Neural cell (in vitro differentiated cells): ENCODE measurements around the gene BNIP5. TPM values are rescaled to one million over a fixed set of nuclear protein-coding genes. Genes with fewer than 3 reads are reported as not detected.

Experiments
- H2AFZ ChIP-seq: fragments of 200-600, 300-800 bp; sonication (generic), shearing (Covaris generic); 2 replicates; pipeline ENCODE4 v1.6.0; 2014; ENCODE audit warnings: low read depth, mild to moderate bottlenecking, antibody characterized with exemption, low read length, moderate library complexity
- H3F3A ChIP-seq: fragments of 200-600 bp; shearing (Covaris generic); 2 replicates; pipeline ENCODE4 v1.6.1; 2016; ENCODE audit warnings: mild to moderate bottlenecking, moderate library complexity, mixed read lengths, antibody characterized with exemption, low read length; ENCODE audit not compliant: insufficient read depth, poor library complexity, severe bottlenecking
- H3K27ac ChIP-seq: fragments of 200-600, 300-800 bp; sonication (generic), shearing (Covaris generic); 2 replicates; pipeline ENCODE4 v1.5.1; 2014; ENCODE audit warnings: mild to moderate bottlenecking, low read length, moderate library complexity
- H3K27me3 ChIP-seq: fragments of 300-800, 200-600 bp; sonication (generic), shearing (Covaris generic); 2 replicates; pipeline ENCODE4 v1.6.0; 2014; ENCODE audit warnings: mild to moderate bottlenecking, low read depth, low read length, moderate library complexity; ENCODE audit not compliant: insufficient read depth
- H3K36me3 ChIP-seq: fragments of 300-800, 200-600 bp; sonication (generic), shearing (Covaris generic); 2 replicates; pipeline ENCODE4 v1.5.1; 2014; ENCODE audit warnings: mild to moderate bottlenecking, antibody characterized with exemption, low read length, moderate library complexity; ENCODE audit not compliant: insufficient read depth
- H3K4me2 ChIP-seq: fragments of 300-800, 200-600 bp; sonication (generic), shearing (Covaris generic); 2 replicates; pipeline ENCODE4 v1.6.0; 2014; ENCODE audit warnings: mild to moderate bottlenecking, low read length
- H3K4me3 ChIP-seq: fragments of 300-800, 200-600 bp; sonication (generic), shearing (Covaris generic); 2 replicates; pipeline ENCODE4 v1.5.1; 2014; ENCODE audit warnings: mild to moderate bottlenecking, low read length, moderate library complexity
- H3K79me2 ChIP-seq: fragments of 200-600 bp; shearing (Covaris generic); replicated peaks from 2 replicates; pipeline ENCODE4 v1.6.0; 2014; ENCODE audit warnings: mild to moderate bottlenecking, low read length, moderate library complexity; ENCODE audit not compliant: insufficient read depth
- H3K9ac ChIP-seq: fragments of 300-800, 200-600 bp; sonication (generic), shearing (Covaris generic); 2 replicates; pipeline ENCODE4 v1.6.1; 2016; ENCODE audit warnings: mild to moderate bottlenecking, low read length, mixed read lengths
- H3K9me2 ChIP-seq: fragments of 200-600 bp; shearing (Covaris generic); 2 replicates; pipeline ENCODE4 v1.6.1; 2016; ENCODE audit warnings: mild to moderate bottlenecking, low read length, mixed read lengths; ENCODE audit not compliant: insufficient read depth
- H3K9me3 ChIP-seq: fragments of 200-600, 300-800 bp; sonication (generic), shearing (Covaris generic); 2 replicates; pipeline ENCODE4 v1.6.1; 2016; ENCODE audit warnings: mild to moderate bottlenecking, mixed run types, low read length, moderate library complexity, mixed read lengths
- H4K20me1 ChIP-seq: fragments of 200-600 bp; shearing (Covaris generic); 2 replicates; pipeline ENCODE4 v1.6.1; 2016; ENCODE audit warnings: mild to moderate bottlenecking, mixed run types; ENCODE audit not compliant: insufficient read depth
- EP300 ChIP-seq: fragments of 450-650 bp; conservative IDR thresholded peaks from 2 replicates; pipeline ENCODE4 v1.6.1; 2014; ENCODE audit warnings: antibody characterized with exemption, mild to moderate bottlenecking, moderate library complexity; ENCODE audit not compliant: poor library complexity, severe bottlenecking
- EZH2 ChIP-seq: fragments of 200-600, 300-800 bp; shearing (Covaris generic), sonication (generic); IDR thresholded peaks from 2 replicates; pipeline ENCODE4 v1.6.1; 2014; ENCODE audit warnings: antibody characterized with exemption, low read length, borderline replicate concordance, mild to moderate bottlenecking; ENCODE audit not compliant: insufficient read depth, poor library complexity, severe bottlenecking
- MXI1 ChIP-seq: fragments of 450-650 bp; conservative IDR thresholded peaks from 2 replicates; pipeline ENCODE4 v1.6.1; 2014; ENCODE audit warnings: antibody characterized with exemption, mild to moderate bottlenecking; ENCODE audit not compliant: poor library complexity, severe bottlenecking
- POLR2AphosphoS5 ChIP-seq: IDR thresholded peaks from 2 replicates; pipeline ENCODE4 v1.6.1; 2012
- RAD21 ChIP-seq: fragments of 450-650 bp; conservative IDR thresholded peaks from 2 replicates; pipeline ENCODE4 v1.6.1; 2014; ENCODE audit warnings: antibody characterized with exemption, mild to moderate bottlenecking, moderate library complexity
- SMC3 ChIP-seq: fragments of 450-650 bp; conservative IDR thresholded peaks from 2 replicates; pipeline ENCODE4 v1.6.1; 2014; ENCODE audit warnings: antibody characterized with exemption, mild to moderate bottlenecking, moderate library complexity; ENCODE audit not compliant: poor library complexity
- TAF1 ChIP-seq: IDR thresholded peaks from 2 replicates; pipeline ENCODE4 v1.6.1; 2012; ENCODE audit warnings: low read depth
- polyA plus RNA-seq: library from polyadenylated mRNA; depleted of rRNA; stranded (reverse); fragments of >200 nt; gene quantifications from 2 replicates; pipeline ENCODE4 v1.2.3, GENCODE V29; 2014
- TF ChIP-seq, protein P1 (sequence below): IDR thresholded peaks from 2 replicates; pipeline ENCODE4 v1.6.1; 2012; ENCODE audit warnings: borderline replicate concordance
- TF ChIP-seq, protein P2 (sequence below): fragments of 450-650 bp; IDR thresholded peaks from 2 replicates; pipeline ENCODE4 v1.5.1; 2014; ENCODE audit warnings: antibody characterized with exemption, mild to moderate bottlenecking, moderate library complexity; ENCODE audit not compliant: poor library complexity, severe bottlenecking

The BNIP5 gene
- polyA plus RNA-seq, 1 donor from 2014 or later = not detected

DNA sequence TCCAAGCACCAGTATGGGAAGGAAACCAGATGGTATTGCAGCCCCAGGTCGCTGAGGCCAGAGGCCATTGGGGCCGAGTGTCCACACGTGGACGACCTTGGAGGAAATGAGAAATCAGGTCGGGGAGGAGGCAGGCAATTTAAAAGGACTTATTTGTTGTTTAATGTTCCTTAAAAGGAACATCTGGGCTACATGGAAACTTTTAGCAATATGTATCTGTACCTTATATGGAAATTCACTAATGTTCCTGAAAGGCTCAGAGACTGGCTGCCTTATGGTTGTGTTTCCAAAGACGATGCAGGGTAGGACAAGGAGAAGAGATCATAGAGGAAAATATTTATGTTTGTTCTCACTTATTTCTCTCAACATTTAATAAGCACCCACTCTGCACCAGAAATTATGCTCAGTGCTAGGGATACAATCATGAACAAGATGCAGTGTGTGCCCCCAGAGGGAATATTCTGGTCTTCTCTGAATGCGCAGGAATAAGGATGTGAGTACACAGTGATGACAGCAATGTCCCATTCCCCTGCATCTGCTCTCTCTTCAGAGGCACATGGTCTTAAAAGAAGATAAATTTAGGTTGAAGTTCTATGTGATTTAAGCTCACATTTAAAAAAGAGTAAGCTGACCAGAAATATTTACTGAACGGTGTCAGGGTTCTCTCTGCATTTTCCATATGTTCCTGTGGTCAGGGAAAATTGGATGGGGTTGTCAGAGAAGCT, 3.4 kb downstream of the BNIP5 start (continued):
- TF ChIP-seq EZH2 = no peak

DNA sequence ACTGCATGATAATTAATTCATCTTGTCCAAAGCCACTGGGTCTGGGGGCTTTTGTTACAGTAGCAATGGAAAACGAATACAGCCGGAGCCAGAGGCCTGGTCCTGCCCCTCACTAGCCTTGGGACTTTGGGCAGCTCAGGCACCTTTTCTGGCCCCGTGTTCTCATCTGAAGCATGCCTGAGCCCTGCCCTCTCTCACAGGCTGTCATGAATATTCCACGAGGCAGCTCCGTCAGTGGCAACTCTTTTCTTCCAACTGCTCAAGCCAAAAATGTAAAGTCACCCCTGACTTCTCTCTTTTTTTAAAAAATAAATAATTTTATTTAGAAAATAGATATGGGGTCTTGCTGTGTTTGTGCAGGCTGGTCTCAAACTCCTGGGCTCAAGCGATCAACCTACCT, 5.3 kb downstream of the BNIP5 start:
- no peaks in the 10 kb centered on the region for H3K79me2 ChIP-seq
- H3F3A ChIP-seq = no peaks in the 10 kb centered on the region
- H3K27me3 ChIP-seq = no peaks in the 10 kb centered on the region
- no peaks in the 10 kb centered on the region for H3K9me2 ChIP-seq
- no peak overlapping the region for H3K9ac ChIP-seq
- H3K4me2 ChIP-seq = no peak overlapping the region
- no peak overlapping the region for H2AFZ ChIP-seq
- TF ChIP-seq POLR2AphosphoS5 = no peak
- no peak for TF ChIP-seq SMC3
- no peaks in the 10 kb centered on the region for H3K9me3 ChIP-seq
- no peak overlapping the region for H3K4me3 ChIP-seq
- no peak overlapping the region for H3K27ac ChIP-seq
- no peaks in the 10 kb centered on the region for H3K36me3 ChIP-seq
- no peaks in the 10 kb centered on the region for H4K20me1 ChIP-seq

DNA sequence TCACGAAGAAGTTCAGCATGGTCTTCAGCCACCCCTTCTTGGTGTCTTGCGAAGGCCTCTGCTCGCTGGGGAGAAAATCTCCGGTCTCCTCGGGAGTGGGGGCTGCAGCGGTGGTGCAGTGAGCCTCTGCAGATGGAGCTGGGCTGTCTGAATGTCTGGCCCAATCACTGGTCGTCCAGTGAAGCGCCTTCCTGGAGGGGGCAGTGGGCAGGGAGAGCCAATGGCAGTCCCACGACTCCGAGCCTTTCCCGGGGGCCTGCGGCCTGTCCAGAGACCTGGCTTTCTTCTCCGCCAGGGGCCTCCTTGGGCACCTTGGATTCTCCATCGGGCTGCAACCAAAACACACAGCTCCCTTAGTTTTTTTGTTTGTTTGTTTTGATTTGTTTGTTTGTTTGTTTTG, 6.3 kb downstream of the BNIP5 start:
- Histone ChIP-seq H3K4me2 (no peak overlapping the region), H3K9ac (no peak overlapping the region), H3K27me3 (no peaks in the 10 kb centered on the region), H4K20me1 (no peaks in the 10 kb centered on the region), H3K4me3 (no peak overlapping the region), H3K9me2 (no peaks in the 10 kb centered on the region), H3K27ac (no peak overlapping the region), H3K36me3 (no peaks in the 10 kb centered on the region), H2AFZ (no peak overlapping the region), H3F3A (no peaks in the 10 kb centered on the region), H3K79me2 (no peaks in the 10 kb centered on the region), H3K9me3 (no peaks in the 10 kb centered on the region)
- no peak for TF ChIP-seq POLR2AphosphoS5
- no peak for TF ChIP-seq SMC3
- no peak for TF ChIP-seq MXI1
- TF ChIP-seq, protein P1, sequence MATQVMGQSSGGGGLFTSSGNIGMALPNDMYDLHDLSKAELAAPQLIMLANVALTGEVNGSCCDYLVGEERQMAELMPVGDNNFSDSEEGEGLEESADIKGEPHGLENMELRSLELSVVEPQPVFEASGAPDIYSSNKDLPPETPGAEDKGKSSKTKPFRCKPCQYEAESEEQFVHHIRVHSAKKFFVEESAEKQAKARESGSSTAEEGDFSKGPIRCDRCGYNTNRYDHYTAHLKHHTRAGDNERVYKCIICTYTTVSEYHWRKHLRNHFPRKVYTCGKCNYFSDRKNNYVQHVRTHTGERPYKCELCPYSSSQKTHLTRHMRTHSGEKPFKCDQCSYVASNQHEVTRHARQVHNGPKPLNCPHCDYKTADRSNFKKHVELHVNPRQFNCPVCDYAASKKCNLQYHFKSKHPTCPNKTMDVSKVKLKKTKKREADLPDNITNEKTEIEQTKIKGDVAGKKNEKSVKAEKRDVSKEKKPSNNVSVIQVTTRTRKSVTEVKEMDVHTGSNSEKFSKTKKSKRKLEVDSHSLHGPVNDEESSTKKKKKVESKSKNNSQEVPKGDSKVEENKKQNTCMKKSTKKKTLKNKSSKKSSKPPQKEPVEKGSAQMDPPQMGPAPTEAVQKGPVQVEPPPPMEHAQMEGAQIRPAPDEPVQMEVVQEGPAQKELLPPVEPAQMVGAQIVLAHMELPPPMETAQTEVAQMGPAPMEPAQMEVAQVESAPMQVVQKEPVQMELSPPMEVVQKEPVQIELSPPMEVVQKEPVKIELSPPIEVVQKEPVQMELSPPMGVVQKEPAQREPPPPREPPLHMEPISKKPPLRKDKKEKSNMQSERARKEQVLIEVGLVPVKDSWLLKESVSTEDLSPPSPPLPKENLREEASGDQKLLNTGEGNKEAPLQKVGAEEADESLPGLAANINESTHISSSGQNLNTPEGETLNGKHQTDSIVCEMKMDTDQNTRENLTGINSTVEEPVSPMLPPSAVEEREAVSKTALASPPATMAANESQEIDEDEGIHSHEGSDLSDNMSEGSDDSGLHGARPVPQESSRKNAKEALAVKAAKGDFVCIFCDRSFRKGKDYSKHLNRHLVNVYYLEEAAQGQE = no peak
- TF ChIP-seq RAD21 = no peak

DNA sequence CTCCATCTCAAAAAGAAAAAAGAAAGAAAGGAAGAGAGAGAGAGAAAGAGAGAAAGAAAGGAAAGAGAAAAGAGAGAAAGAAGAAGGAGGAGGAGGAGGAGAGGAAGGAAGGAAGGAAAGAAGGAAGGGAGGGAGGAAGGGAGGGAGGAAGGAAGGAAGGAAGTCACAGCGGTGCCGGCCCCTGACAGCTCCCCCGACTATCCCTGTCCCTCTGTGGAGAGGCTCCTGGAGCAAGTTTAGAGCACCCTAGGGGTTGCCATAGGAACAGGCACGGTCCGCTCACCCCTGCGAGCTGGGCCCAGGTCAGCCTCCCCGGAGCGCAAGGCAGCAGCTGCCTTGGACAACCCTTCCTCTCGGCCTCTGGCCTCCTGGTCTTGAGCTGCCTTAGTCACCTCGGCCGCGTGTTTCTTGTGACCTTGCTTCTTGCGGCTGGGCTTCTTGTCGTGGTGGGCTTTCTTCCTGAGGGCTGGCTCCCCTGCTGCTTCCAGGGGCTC, 6.8 kb downstream of the BNIP5 start:
- H3K79me2 ChIP-seq = no peaks in the 10 kb centered on the region
- no peak overlapping the region for H3K4me2 ChIP-seq
- H3K9ac ChIP-seq = no peak overlapping the region
- H3K4me3 ChIP-seq = no peak overlapping the region
- TF ChIP-seq RAD21 (no peak), TAF1 (no peak), EZH2 (no peak), MXI1 (no peak), POLR2AphosphoS5 (no peak), EP300 (no peak), SMC3 (no peak)
- TF ChIP-seq, protein P2, sequence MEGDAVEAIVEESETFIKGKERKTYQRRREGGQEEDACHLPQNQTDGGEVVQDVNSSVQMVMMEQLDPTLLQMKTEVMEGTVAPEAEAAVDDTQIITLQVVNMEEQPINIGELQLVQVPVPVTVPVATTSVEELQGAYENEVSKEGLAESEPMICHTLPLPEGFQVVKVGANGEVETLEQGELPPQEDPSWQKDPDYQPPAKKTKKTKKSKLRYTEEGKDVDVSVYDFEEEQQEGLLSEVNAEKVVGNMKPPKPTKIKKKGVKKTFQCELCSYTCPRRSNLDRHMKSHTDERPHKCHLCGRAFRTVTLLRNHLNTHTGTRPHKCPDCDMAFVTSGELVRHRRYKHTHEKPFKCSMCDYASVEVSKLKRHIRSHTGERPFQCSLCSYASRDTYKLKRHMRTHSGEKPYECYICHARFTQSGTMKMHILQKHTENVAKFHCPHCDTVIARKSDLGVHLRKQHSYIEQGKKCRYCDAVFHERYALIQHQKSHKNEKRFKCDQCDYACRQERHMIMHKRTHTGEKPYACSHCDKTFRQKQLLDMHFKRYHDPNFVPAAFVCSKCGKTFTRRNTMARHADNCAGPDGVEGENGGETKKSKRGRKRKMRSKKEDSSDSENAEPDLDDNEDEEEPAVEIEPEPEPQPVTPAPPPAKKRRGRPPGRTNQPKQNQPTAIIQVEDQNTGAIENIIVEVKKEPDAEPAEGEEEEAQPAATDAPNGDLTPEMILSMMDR = no peak
- TF ChIP-seq, protein P1 = no peak
- H3K27me3 ChIP-seq = no peaks in the 10 kb centered on the region
- no peaks in the 10 kb centered on the region for H3F3A ChIP-seq
- no peaks in the 10 kb centered on the region for H3K9me3 ChIP-seq
- H3K27ac ChIP-seq = no peak overlapping the region
- no peaks in the 10 kb centered on the region for H3K36me3 ChIP-seq
- H3K9me2 ChIP-seq = no peaks in the 10 kb centered on the region
- no peaks in the 10 kb centered on the region for H4K20me1 ChIP-seq
- no peak overlapping the region for H2AFZ ChIP-seq
